NB4 (cell line): ENCODE data around the gene TSKU.

Experiments used
- DNase-seq: peaks from one replicate; pipeline ENCODE4 v3.0.0; 2010; ENCODE audit warnings: low read depth
- H3K4me3 ChIP-seq: one replicate; pipeline ENCODE4 v1.5.1; 2011; ENCODE audit warnings: mild to moderate bottlenecking, low read depth, low read length, moderate library complexity
- CTCF ChIP-seq: IDR thresholded peaks from one replicate; pipeline ENCODE4 v1.5.1; 2012; ENCODE audit warnings: low read depth, low read length
- MAX ChIP-seq: IDR thresholded peaks from 2 replicates; pipeline ENCODE4 v1.6.1; 2011; ENCODE audit warnings: low read depth, low read length
- MYC ChIP-seq: IDR thresholded peaks from 2 replicates; pipeline ENCODE4 v1.6.1; 2011; ENCODE audit warnings: low read depth, low read length
- POLR2A ChIP-seq: IDR thresholded peaks from 2 replicates; pipeline ENCODE4 v1.6.1; 2011; ENCODE audit warnings: mild to moderate bottlenecking; ENCODE audit not compliant: insufficient read length; ENCODE audit errors: extremely low read depth

The TSKU gene

GRCh38 chr11:76768088-76768908 is 14.9 kb upstream of the TSKU start:
- TF ChIP-seq MYC = no peak
- TF ChIP-seq MAX = peak; percentile 47; the same call in 1 of the 2 replicates
- no peak for TF ChIP-seq CTCF
- TF ChIP-seq POLR2A = no peak
- peak; percentile 96 for DNase-seq
- H3K4me3 ChIP-seq = peak overlapping the region; percentile 34

- TF ChIP-seq CTCF = no peak
- peak; percentile 74 for DNase-seq
- no peak overlapping the region for H3K4me3 ChIP-seq
These were observed 14.1 kb upstream of the TSKU start for GRCh38 chr11:76768909-76769560.

- TF ChIP-seq MAX (no peak), POLR2A (no peak), CTCF (no peak), MYC (no peak)
- H3K4me3 ChIP-seq = no peak overlapping the region
- DNase-seq = peak; percentile 58
These were observed 13.2 kb upstream of the TSKU start for GRCh38 chr11:76769645-76770586.

- DNase-seq = peak; percentile 42
- no peak overlapping the region for H3K4me3 ChIP-seq
These were observed 12.3 kb upstream of the TSKU start for GRCh38 chr11:76770642-76771445.

More at GRCh38 chr11:76770642-76771445, 12.3 kb upstream of the TSKU start:
- no peak for TF ChIP-seq POLR2A
- TF ChIP-seq MYC = no peak
- TF ChIP-seq MAX = no peak
- TF ChIP-seq CTCF = no peak
